Kidney (tissue), 14 donors: ENCODE data around the gene RPE65. TPM values are rescaled to one million over a fixed set of nuclear protein-coding genes. Genes with fewer than 3 reads are reported as not detected.
"Not testable (repeated sequence)": the region's sequence is repeated elsewhere in the genome, so short reads cannot be mapped to it uniquely, and the experiment has no call there.

Experiments
- DNase-seq, 5 donors: peaks; one replicate each; pipeline ENCODE4 v3.0.0-alpha.2; 2013 to 2020
- FAIRE-seq: peaks from 2 replicates; lab custom pipeline; 2012; peaks lifted over from hg19 to GRCh38; lab: Jason Lieb, UNC
- H3K27ac ChIP-seq, 2 donors: one replicate each; pipeline ENCODE4 v1.7.0; 2013; ENCODE audit warnings: low read depth in 2 of 2, low read length in 2 of 2, inconsistent platforms in 1 of 2
- H3K27me3 ChIP-seq: one replicate; pipeline ENCODE4 v1.7.1; 2013; ENCODE audit warnings: low read length, inconsistent platforms; ENCODE audit not compliant: control insufficient read depth, insufficient read depth
- H3K36me3 ChIP-seq, 3 donors: one replicate each; pipeline versions ENCODE4 v1.7.0 to v1.7.1; 2013; ENCODE audit warnings: low read length in 3 of 3, control low read depth in 1 of 3, inconsistent platforms in 1 of 3; ENCODE audit not compliant: insufficient read depth in 3 of 3, control insufficient read depth in 2 of 3
- H3K4me1 ChIP-seq, 3 donors: one replicate each; pipeline versions ENCODE4 v1.7.0 to v1.7.1; 2013; ENCODE audit warnings: low read length in 3 of 3, inconsistent platforms in 1 of 3, low read depth in 1 of 3; ENCODE audit not compliant: control insufficient read depth in 2 of 3, insufficient read depth in 2 of 3
- H3K4me3 ChIP-seq, 3 donors: one replicate each; pipeline versions ENCODE4 v1.7.0 to v1.8.1; 2013; ENCODE audit warnings: low read length in 3 of 3, control low read depth in 1 of 3, inconsistent platforms in 1 of 3
- H3K9ac ChIP-seq, 3 donors: one replicate each; pipeline versions ENCODE4 v1.7.0 to v1.7.1; 2013; ENCODE audit warnings: low read length in 3 of 3, control low read depth in 1 of 3, inconsistent platforms in 1 of 3
- H3K9me3 ChIP-seq, 3 donors: one replicate each; pipeline versions ENCODE4 v1.7.0 to v1.7.1; 2013; ENCODE audit warnings: low read length in 3 of 3, control low read depth in 1 of 3, inconsistent platforms in 1 of 3; ENCODE audit not compliant: control insufficient read depth in 2 of 3, insufficient read depth in 1 of 3
- intact Hi-C: fragments of 100-400 bp; cut with DNase I; formaldehyde crosslinking; loops from one replicate; pipeline ENCODE4 v1.11.1; 2022
- polyA plus RNA-seq: library from polyadenylated mRNA; stranded (reverse); fragments of 350-450 nt; fragmentation: Illumina TruSeq; extraction: RNeasy Lipid Tissue Mini Kit (QIAGEN cat#74804); gene quantifications from one replicate; pipeline ENCODE4 v1.2.3, GENCODE V29; 2014; ENCODE audit warnings: low read depth, low replicate concordance; ENCODE audit not compliant: insufficient read depth
- total RNA-seq: library from RNA; stranded (reverse); fragmentation: NEBNext Ultra II Directional; extraction: Animal tissue kit (Norgen Biotek cat#: 25700); gene quantifications from one replicate; pipeline ENCODE4 v1.2.1, GENCODE V29; 2021
- TF ChIP-seq, protein P1 (sequence below): IDR thresholded peaks from 3 replicates; pipeline ENCODE4 v1.5.1; 2012; ENCODE audit warnings: mild to moderate bottlenecking, moderate library complexity, borderline replicate concordance; ENCODE audit not compliant: insufficient read depth; ENCODE audit errors: extremely low read depth
- donor health status: control.
- donor health status: control.
- donor health status: control.
- donor health status: control.
- donor health status: control.
- donor health status: DM: yes; HTN: yes; CAD: no.
- donor health status: Normal renal cell carcinoma (clear cell type).

The RPE65 gene
- total and polyA plus RNA-seq, 2 donors from 2014 or later = not detected

DNA sequence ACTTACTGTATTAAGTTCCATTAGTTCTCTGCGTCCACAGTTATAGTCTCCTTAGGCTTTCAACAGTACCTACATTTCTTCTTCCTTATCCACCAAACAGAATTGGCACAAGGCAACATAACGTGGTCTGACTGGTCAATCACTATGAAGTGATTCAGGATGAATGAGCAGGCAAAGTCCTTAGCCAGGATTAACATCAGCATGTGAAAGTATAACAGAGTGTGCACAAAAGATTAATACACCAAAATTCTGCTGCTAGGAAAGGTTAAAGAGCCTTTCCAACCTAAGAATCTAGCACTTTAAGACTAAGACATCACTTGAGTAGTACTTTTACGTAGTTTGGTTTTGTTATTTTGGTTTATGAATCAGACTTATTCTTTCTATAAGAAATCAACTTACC lies 31.3 kb upstream of the RPE65 start:
- Histone ChIP-seq H3K9ac (no peak overlapping the region), H3K27me3 (no peaks in the 10 kb centered on the region), H3K27ac (no peak overlapping the region), H3K36me3 (peaks cover 0 to 2% (median 0%) of the 10 kb centered on the region in 3 donors), H3K4me3 (no peak overlapping the region), H3K9me3 (no peaks in the 10 kb centered on the region), H3K4me1 (no peaks in the 10 kb centered on the region)
- DNase-seq = no peak
- no peak for FAIRE-seq
- intact Hi-C loops = no loop called here
- TF ChIP-seq, protein P1, sequence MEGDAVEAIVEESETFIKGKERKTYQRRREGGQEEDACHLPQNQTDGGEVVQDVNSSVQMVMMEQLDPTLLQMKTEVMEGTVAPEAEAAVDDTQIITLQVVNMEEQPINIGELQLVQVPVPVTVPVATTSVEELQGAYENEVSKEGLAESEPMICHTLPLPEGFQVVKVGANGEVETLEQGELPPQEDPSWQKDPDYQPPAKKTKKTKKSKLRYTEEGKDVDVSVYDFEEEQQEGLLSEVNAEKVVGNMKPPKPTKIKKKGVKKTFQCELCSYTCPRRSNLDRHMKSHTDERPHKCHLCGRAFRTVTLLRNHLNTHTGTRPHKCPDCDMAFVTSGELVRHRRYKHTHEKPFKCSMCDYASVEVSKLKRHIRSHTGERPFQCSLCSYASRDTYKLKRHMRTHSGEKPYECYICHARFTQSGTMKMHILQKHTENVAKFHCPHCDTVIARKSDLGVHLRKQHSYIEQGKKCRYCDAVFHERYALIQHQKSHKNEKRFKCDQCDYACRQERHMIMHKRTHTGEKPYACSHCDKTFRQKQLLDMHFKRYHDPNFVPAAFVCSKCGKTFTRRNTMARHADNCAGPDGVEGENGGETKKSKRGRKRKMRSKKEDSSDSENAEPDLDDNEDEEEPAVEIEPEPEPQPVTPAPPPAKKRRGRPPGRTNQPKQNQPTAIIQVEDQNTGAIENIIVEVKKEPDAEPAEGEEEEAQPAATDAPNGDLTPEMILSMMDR = no peak

DNA sequence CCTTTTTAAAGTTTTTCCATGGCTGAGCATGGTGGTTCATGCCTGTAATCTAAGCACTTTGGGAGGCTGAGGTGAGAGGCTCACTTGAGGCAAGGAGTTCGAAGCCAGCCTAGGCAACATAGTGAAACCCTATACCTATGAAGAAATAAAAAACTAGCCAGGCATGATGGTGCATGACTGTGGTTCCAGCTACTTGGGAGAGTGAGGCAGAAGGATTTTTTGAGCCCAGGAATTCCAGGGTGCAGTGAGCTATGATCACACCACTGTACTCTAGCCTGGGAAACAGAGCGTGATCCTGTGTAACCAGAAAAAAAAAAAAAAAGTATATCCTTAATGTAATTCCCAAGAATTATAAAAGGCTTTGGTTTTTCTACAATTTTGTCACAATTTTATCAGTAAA lies 29.7 kb upstream of the RPE65 start:
- Histone ChIP-seq H3K9me3 (no peaks in the 10 kb centered on the region), H3K27me3 (no peaks in the 10 kb centered on the region), H3K4me1 (no peaks in the 10 kb centered on the region), H3K27ac (no peak overlapping the region), H3K4me3 (no peak overlapping the region), H3K36me3 (peaks cover 0 to 2% (median 0%) of the 10 kb centered on the region in 3 donors), H3K9ac (no peak overlapping the region)
- TF ChIP-seq, protein P1 = no peak
- intact Hi-C loops = no loop called here
- FAIRE-seq = no peak
- peak in 4 of 5 donors; percentile 17 to 69 (median 42) for DNase-seq

DNA sequence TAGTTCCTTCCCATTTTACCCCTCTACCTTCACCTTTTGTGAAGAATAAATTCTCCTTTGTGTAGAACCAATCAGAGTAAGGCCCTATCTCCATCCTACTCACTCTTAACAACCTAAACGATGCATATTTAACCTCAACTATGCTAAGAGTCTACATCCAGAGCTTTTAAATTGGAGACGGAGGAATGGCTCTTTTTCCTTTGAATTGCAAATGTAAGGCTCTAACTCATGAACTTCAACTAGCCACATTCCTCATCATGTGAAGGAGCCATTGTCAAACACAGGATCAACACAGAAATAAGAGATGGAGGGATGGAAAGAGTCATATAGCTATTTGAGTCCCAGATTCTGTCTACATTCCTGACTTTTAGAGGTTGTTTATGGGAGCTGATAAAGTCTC lies 28.9 kb upstream of the RPE65 start:
- Histone ChIP-seq H3K9ac (no peak overlapping the region), H3K27ac (no peak overlapping the region), H3K36me3 (peaks cover 0 to 2% (median 0%) of the 10 kb centered on the region in 3 donors), H3K4me3 (no peak overlapping the region), H3K27me3 (no peaks in the 10 kb centered on the region), H3K9me3 (no peaks in the 10 kb centered on the region), H3K4me1 (no peaks in the 10 kb centered on the region)
- DNase-seq (no peak), FAIRE-seq (no peak)
- TF ChIP-seq, protein P1 = no peak
- intact Hi-C loops = no loop called here

DNA sequence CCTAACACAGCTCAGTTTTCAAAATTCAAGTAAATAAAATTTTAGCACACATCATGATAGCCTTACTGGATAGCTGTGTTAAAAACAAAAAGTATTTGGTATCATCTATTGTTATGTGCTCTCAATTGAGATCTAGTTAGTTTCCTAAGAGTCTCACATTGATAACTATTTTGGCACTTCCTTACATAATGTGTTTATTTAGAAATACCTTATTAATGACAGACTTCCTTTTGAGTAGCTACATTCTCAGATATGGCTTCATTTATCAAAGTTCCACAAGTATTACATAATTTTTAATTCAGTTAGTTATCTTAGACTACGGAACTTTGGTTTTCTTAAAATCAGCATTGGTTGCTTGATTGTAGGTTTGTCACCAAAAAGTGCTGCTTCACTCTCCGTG lies 26.9 kb upstream of the RPE65 start:
- H3K27me3 ChIP-seq, intact Hi-C loops, H3K4me3 ChIP-seq, FAIRE-seq, H3K9me3 ChIP-seq, H3K36me3 ChIP-seq, DNase-seq, H3K4me1 ChIP-seq, H3K9ac ChIP-seq, H3K27ac ChIP-seq: not testable (repeated sequence)
